Measurements from ENCODE around the gene SP8. TPM values are rescaled to one million over a fixed set of nuclear protein-coding genes. Genes with fewer than 3 reads are reported as not detected.

Gene SP8
- polyA plus RNA-seq, 1 donor (not counting 4 experiments of a cell fraction or from before 2014, with no cell fraction given): 0.17 TPM

GRCh38 chr7:20797042-20797461 lies 10.4 kb upstream of the SP8 start:
- H4K20me1 ChIP-seq (ENCODE audit: control insufficient read depth, extremely low read depth, insufficient read depth, low read length): no peaks in the 10 kb centered on the region
- H3K4me1 ChIP-seq (ENCODE audit: control insufficient read depth, extremely low read depth, insufficient read depth, low read length): peaks cover 5% of the 10 kb centered on the region
- DNase-seq (ENCODE audit: low read depth, low spot score) (no peak), FAIRE-seq (no peak)
- peak overlapping the region; percentile 47 to 77 (median 77) for H3K4me3 ChIP-seq (ENCODE audit: control insufficient read depth in 2 of 3, extremely low read depth in 1 of 3, insufficient read depth in 2 of 3, low read depth in 1 of 3, low read length in 3 of 3)
- peak overlapping the region; percentile 93 for H2AFZ ChIP-seq (ENCODE audit: control insufficient read depth, low read length)
- no peaks in the 10 kb centered on the region for H3K79me2 ChIP-seq (ENCODE audit: control insufficient read depth, insufficient read depth, low read length)
- H3K9me3 ChIP-seq (ENCODE audit: control insufficient read depth, low read depth, low read length): no peaks in the 10 kb centered on the region
- H3K9ac ChIP-seq (ENCODE audit: control insufficient read depth, extremely low read depth, insufficient read depth, low read length): no peak overlapping the region
- peaks cover 54% of the 10 kb centered on the region for H3K27me3 ChIP-seq (ENCODE audit: control insufficient read depth, extremely low read depth, insufficient read depth, low read length)
- peak overlapping the region; percentile 77 for H3K4me2 ChIP-seq (ENCODE audit: control insufficient read depth, extremely low read depth, insufficient read depth, low read depth, low read length)
- H3K9me1 ChIP-seq (ENCODE audit: control insufficient read depth, extremely low read depth, insufficient read depth, low read length): no peaks in the 10 kb centered on the region
- TF ChIP-seq CTCF (optimal IDR thresholded peaks at IDR 0.05 in 1 of 3, IDR thresholded peaks at IDR 0.05 in 1 of 3, conservative IDR thresholded peaks at IDR 0.05 in 1 of 3; ENCODE audit: extremely low read depth in 1 of 3, insufficient read depth in 2 of 3, low read length in 3 of 3) (no peak), EZH2 (IDR thresholded peaks at IDR 0.05; ENCODE audit: low read length) (no peak)
- no peak overlapping the region for H3K27ac ChIP-seq (ENCODE audit: control insufficient read depth, insufficient read depth, low read length)
- dilution Hi-C loops (cut with MboI; ENCODE audit: extremely low pct_ligation_motif_present, low sequenced_read_pairs): no loop called here
- H3K36me3 ChIP-seq (ENCODE audit: control insufficient read depth in 2 of 2, extremely low read depth in 1 of 2, insufficient read depth in 2 of 2, low read length in 2 of 2): no peaks in the 10 kb centered on the region

- no peaks in the 10 kb centered on the region for H3K79me2 ChIP-seq (ENCODE audit: control insufficient read depth, insufficient read depth, low read length)
- H2AFZ ChIP-seq (ENCODE audit: control insufficient read depth, low read length): no peak overlapping the region
- DNase-seq (ENCODE audit: low read depth, low spot score) (no peak), FAIRE-seq (no peak)
- no peaks in the 10 kb centered on the region for H4K20me1 ChIP-seq (ENCODE audit: control insufficient read depth, extremely low read depth, insufficient read depth, low read length)
- H3K9me1 ChIP-seq (ENCODE audit: control insufficient read depth, extremely low read depth, insufficient read depth, low read length): no peaks in the 10 kb centered on the region
- no peak overlapping the region for H3K9ac ChIP-seq (ENCODE audit: control insufficient read depth, extremely low read depth, insufficient read depth, low read length)
- H3K27ac ChIP-seq (ENCODE audit: control insufficient read depth, insufficient read depth, low read length): no peak overlapping the region
- H3K4me3 ChIP-seq (ENCODE audit: control insufficient read depth in 2 of 3, extremely low read depth in 1 of 3, insufficient read depth in 2 of 3, low read depth in 1 of 3, low read length in 3 of 3): no peak overlapping the region
- dilution Hi-C loops (cut with MboI; ENCODE audit: extremely low pct_ligation_motif_present, low sequenced_read_pairs): no loop called here
- H3K9me3 ChIP-seq (ENCODE audit: control insufficient read depth, low read depth, low read length): no peaks in the 10 kb centered on the region
- H3K4me1 ChIP-seq (ENCODE audit: control insufficient read depth, extremely low read depth, insufficient read depth, low read length): peaks cover 5% of the 10 kb centered on the region
- peaks cover 60% of the 10 kb centered on the region for H3K27me3 ChIP-seq (ENCODE audit: control insufficient read depth, extremely low read depth, insufficient read depth, low read length)
- TF ChIP-seq EZH2 (IDR thresholded peaks at IDR 0.05; ENCODE audit: low read length) (no peak), CTCF (optimal IDR thresholded peaks at IDR 0.05 in 1 of 3, IDR thresholded peaks at IDR 0.05 in 1 of 3, conservative IDR thresholded peaks at IDR 0.05 in 1 of 3; ENCODE audit: extremely low read depth in 1 of 3, insufficient read depth in 2 of 3, low read length in 3 of 3) (no peak)
- H3K4me2 ChIP-seq (ENCODE audit: control insufficient read depth, extremely low read depth, insufficient read depth, low read depth, low read length): no peak overlapping the region
- no peaks in the 10 kb centered on the region for H3K36me3 ChIP-seq (ENCODE audit: control insufficient read depth in 2 of 2, extremely low read depth in 1 of 2, insufficient read depth in 2 of 2, low read length in 2 of 2)
These were observed 9.8 kb upstream of the SP8 start for GRCh38 chr7:20796500-20796899.
